ENCODE results near the gene ELN.

DNA sequence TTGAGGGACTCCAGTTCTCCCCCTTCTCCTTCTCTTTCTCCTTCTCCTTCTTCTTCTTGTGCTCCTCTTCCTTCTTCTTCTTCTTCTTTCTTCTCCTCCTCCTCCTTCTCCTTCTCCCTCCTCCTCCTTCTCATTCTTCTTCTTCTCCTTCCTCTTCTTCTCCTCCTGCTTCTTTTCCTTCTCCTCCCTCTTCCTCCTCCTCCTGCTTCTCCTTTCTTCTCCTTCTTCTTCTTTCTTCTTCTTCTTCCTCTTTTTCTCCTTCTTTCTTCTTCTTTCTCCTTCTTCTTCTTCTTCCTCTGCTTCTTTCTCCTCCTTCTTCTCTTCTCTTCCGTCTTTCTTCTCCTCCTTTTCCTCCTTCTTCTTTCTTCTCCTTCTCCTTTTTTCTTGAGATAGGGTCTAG is 30.0 kb downstream of the ELN start:
- TF ChIP-seq, protein P1, sequence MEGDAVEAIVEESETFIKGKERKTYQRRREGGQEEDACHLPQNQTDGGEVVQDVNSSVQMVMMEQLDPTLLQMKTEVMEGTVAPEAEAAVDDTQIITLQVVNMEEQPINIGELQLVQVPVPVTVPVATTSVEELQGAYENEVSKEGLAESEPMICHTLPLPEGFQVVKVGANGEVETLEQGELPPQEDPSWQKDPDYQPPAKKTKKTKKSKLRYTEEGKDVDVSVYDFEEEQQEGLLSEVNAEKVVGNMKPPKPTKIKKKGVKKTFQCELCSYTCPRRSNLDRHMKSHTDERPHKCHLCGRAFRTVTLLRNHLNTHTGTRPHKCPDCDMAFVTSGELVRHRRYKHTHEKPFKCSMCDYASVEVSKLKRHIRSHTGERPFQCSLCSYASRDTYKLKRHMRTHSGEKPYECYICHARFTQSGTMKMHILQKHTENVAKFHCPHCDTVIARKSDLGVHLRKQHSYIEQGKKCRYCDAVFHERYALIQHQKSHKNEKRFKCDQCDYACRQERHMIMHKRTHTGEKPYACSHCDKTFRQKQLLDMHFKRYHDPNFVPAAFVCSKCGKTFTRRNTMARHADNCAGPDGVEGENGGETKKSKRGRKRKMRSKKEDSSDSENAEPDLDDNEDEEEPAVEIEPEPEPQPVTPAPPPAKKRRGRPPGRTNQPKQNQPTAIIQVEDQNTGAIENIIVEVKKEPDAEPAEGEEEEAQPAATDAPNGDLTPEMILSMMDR (IDR thresholded peaks at IDR 0.05), result no peak
- no peak for TF ChIP-seq EZH2 (IDR thresholded peaks at IDR 0.05)
- no peak for TF ChIP-seq EZH2phosphoT487 (IDR thresholded peaks at IDR 0.05)
